ENCODE data around the gene PBRM1. TPM values are rescaled to one million over a fixed set of nuclear protein-coding genes. Genes with fewer than 3 reads are reported as not detected.
"Not testable (repeated sequence)": the region's sequence is repeated elsewhere in the genome, so short reads cannot be mapped to it uniquely, and the experiment has no call there.

PBRM1 gene
- polyA plus RNA-seq, 3 donors, result 26.1 to 72.9 (median 38.0) TPM

DNA sequence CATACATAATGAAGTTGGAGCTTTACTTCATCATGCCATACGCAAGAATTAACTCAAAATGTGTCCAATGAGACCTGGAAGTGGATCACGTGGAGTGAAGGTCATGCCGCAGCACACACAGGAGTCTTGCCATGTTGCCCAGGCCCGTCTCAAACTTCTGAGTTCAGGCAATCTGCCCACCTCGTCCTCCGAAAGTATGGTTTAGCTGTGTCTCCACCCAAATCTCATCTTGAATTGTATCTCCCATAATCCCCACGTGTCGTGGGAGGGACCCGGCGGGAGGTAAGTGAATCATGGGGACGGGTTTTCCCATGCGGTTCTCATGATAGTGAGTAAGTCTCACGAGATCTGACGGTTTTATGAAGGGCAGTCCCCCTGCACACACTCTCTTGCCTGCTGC lies 45.9 kb upstream of the PBRM1 start:
- Histone ChIP-seq H3K9ac (ENCODE audit: insufficient read depth, low read length, poor library complexity, severe bottlenecking) (no peak overlapping the region), H3K4me3 (replicated peaks in 1 of 3; ENCODE audit: low read depth in 2 of 3, low read length in 3 of 3) (no peak overlapping the region), H3K27me3 (ENCODE audit: control insufficient read depth in 2 of 2, insufficient read depth in 2 of 2, low read length in 2 of 2) (no peaks in the 10 kb centered on the region), H3K4me2 (replicated peaks; ENCODE audit: extremely low read depth, low read length, poor library complexity, severe bottlenecking) (no peak overlapping the region), H3K4me1 (ENCODE audit: control insufficient read depth in 1 of 2, insufficient read depth in 2 of 2, low read length in 2 of 2) (peaks cover 2 to 9% of the 10 kb centered on the region in 2 donors), H3K79me2 (ENCODE audit: insufficient read depth, low read length) (no peaks in the 10 kb centered on the region), H3K36me3 (replicated peaks in 1 of 2; ENCODE audit: control insufficient read depth in 1 of 2, insufficient read depth in 2 of 2, low read length in 2 of 2) (peaks cover 44 to 90% of the 10 kb centered on the region in 2 donors), H3K27ac (ENCODE audit: low read depth in 1 of 2, low read length in 2 of 2) (no peak overlapping the region), H2AFZ (ENCODE audit: insufficient read depth, low read depth, low read length, poor library complexity, severe bottlenecking) (no peak overlapping the region), H4K20me1 (ENCODE audit: insufficient read depth, low read length) (no peaks in the 10 kb centered on the region), H3K9me3 (replicated peaks in 1 of 2; ENCODE audit: control insufficient read depth in 1 of 2, insufficient read depth in 1 of 2, low read length in 2 of 2) (peaks cover 26 to 47% of the 10 kb centered on the region in 2 donors)
- peaks cover 21 to 51% (median 38%) of the 10 kb centered on the region in 7 donors for H3K9me3 Mint-ChIP-seq
- TF ChIP-seq, protein P1, sequence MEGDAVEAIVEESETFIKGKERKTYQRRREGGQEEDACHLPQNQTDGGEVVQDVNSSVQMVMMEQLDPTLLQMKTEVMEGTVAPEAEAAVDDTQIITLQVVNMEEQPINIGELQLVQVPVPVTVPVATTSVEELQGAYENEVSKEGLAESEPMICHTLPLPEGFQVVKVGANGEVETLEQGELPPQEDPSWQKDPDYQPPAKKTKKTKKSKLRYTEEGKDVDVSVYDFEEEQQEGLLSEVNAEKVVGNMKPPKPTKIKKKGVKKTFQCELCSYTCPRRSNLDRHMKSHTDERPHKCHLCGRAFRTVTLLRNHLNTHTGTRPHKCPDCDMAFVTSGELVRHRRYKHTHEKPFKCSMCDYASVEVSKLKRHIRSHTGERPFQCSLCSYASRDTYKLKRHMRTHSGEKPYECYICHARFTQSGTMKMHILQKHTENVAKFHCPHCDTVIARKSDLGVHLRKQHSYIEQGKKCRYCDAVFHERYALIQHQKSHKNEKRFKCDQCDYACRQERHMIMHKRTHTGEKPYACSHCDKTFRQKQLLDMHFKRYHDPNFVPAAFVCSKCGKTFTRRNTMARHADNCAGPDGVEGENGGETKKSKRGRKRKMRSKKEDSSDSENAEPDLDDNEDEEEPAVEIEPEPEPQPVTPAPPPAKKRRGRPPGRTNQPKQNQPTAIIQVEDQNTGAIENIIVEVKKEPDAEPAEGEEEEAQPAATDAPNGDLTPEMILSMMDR (IDR thresholded peaks at IDR 0.05), result no peak
- peaks cover 75 to 91% of the 10 kb centered on the region in 2 donors for H3K36me3 Mint-ChIP-seq
- intact Hi-C loops (cut with micrococcal nuclease), result no loop called here
- H3K27ac Mint-ChIP-seq, result peak overlapping the region in 2 of 7 donors; percentile 22 to 32
- H3K4me1 Mint-ChIP-seq, result peaks cover 15% of the 10 kb centered on the region
- no peaks in the 10 kb centered on the region for H3K27me3 Mint-ChIP-seq (ENCODE audit: low read depth in 3 of 3)
- 90% methylated on average over 9 of the region's 14 CpGs for WGBS (ENCODE audit: insufficient coverage)
- no peak overlapping the region for H3K4me3 Mint-ChIP-seq
- DNase-seq, result no peak

DNA sequence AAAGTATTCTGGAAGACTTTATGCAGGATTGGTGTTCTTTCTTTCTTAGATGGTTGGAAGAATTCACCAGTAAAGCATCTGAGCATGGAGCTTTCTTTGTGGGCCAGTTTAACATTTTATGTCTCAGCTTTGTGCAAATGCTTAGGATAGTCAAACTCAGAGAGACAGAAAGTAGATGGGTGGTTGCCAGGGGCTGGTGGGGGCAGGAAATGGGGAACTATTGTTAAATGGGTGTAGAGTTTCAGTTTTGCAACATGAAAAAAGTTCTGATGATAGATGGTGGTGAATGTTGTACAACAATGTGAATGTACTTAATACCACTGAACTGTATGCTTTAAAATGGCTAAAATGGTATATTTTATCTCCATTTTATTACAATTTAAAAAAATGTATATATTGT lies 45.0 kb upstream of the PBRM1 start:
- Histone ChIP-seq H3K27me3 (ENCODE audit: control insufficient read depth in 2 of 2, insufficient read depth in 2 of 2, low read length in 2 of 2) (no peaks in the 10 kb centered on the region), H3K4me2 (replicated peaks; ENCODE audit: extremely low read depth, low read length, poor library complexity, severe bottlenecking) (no peak overlapping the region), H4K20me1 (ENCODE audit: insufficient read depth, low read length) (no peaks in the 10 kb centered on the region), H3K9ac (ENCODE audit: insufficient read depth, low read length, poor library complexity, severe bottlenecking) (no peak overlapping the region), H3K27ac (ENCODE audit: low read depth in 1 of 2, low read length in 2 of 2) (peak overlapping the region in 1 of 2 donors; percentile 32), H3K4me1 (ENCODE audit: control insufficient read depth in 1 of 2, insufficient read depth in 2 of 2, low read length in 2 of 2) (peaks cover 2 to 9% of the 10 kb centered on the region in 2 donors), H3K79me2 (ENCODE audit: insufficient read depth, low read length) (no peaks in the 10 kb centered on the region), H3K4me3 (replicated peaks in 1 of 3; ENCODE audit: low read depth in 2 of 3, low read length in 3 of 3) (no peak overlapping the region), H3K36me3 (replicated peaks in 1 of 2; ENCODE audit: control insufficient read depth in 1 of 2, insufficient read depth in 2 of 2, low read length in 2 of 2) (peaks cover 37 to 81% of the 10 kb centered on the region in 2 donors), H2AFZ (ENCODE audit: insufficient read depth, low read depth, low read length, poor library complexity, severe bottlenecking) (no peak overlapping the region), H3K9me3 (replicated peaks in 1 of 2; ENCODE audit: control insufficient read depth in 1 of 2, insufficient read depth in 1 of 2, low read length in 2 of 2) (peaks cover 26 to 47% of the 10 kb centered on the region in 2 donors)
- peaks cover 68 to 85% of the 10 kb centered on the region in 2 donors for H3K36me3 Mint-ChIP-seq
- intact Hi-C loops (cut with micrococcal nuclease), result no loop called here
- peaks cover 15% of the 10 kb centered on the region for H3K4me1 Mint-ChIP-seq
- peaks cover 21 to 51% (median 38%) of the 10 kb centered on the region in 7 donors for H3K9me3 Mint-ChIP-seq
- TF ChIP-seq, protein P1 (IDR thresholded peaks at IDR 0.05), result no peak
- H3K27ac Mint-ChIP-seq, result peak overlapping the region in 4 of 7 donors; percentile 13 to 79 (median 44)
- no peaks in the 10 kb centered on the region for H3K27me3 Mint-ChIP-seq (ENCODE audit: low read depth in 3 of 3)
- no peak for DNase-seq
- H3K4me3 Mint-ChIP-seq, result no peak overlapping the region

DNA sequence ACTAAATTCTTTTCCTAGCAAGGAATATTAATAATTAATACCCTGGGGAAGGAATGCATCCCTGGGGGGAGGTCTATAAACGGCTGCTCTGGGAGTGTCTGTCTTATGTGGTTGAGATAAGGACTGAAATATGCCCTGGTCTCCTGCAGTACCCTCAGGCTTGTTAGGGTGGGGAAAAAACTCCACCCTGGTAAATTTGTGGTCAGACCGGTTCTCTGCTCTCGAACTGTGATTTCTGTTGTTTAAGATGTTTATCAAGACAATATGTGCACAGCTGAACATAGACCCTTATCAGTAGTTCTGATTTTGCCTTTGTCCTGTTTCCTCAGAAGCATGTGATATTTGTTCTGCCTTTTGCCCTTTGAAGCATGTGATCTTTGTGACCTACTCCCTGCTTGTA lies 43.0 kb upstream of the PBRM1 start:
- H3K79me2 ChIP-seq (ENCODE audit: insufficient read depth, low read length); H3K27ac Mint-ChIP-seq; H3K4me1 ChIP-seq (ENCODE audit: control insufficient read depth in 1 of 2, insufficient read depth in 2 of 2, low read length in 2 of 2); H3K27ac ChIP-seq (ENCODE audit: low read depth in 1 of 2, low read length in 2 of 2); H3K9ac ChIP-seq (ENCODE audit: insufficient read depth, low read length, poor library complexity, severe bottlenecking); H3K4me3 ChIP-seq (replicated peaks in 1 of 3; ENCODE audit: low read depth in 2 of 3, low read length in 3 of 3); H3K4me2 ChIP-seq (replicated peaks; ENCODE audit: extremely low read depth, low read length, poor library complexity, severe bottlenecking); H3K27me3 Mint-ChIP-seq (ENCODE audit: low read depth in 3 of 3); H3K4me3 Mint-ChIP-seq; DNase-seq; H3K27me3 ChIP-seq (ENCODE audit: control insufficient read depth in 2 of 2, insufficient read depth in 2 of 2, low read length in 2 of 2); intact Hi-C loops (cut with micrococcal nuclease); H2AFZ ChIP-seq (ENCODE audit: insufficient read depth, low read depth, low read length, poor library complexity, severe bottlenecking); H4K20me1 ChIP-seq (ENCODE audit: insufficient read depth, low read length): not testable (repeated sequence)
- Mint-ChIP-seq H3K4me1 (peaks cover 19% of the 10 kb centered on the region), H3K36me3 (peaks cover 52 to 74% of the 10 kb centered on the region in 2 donors), H3K9me3 (peaks cover 17 to 41% (median 32%) of the 10 kb centered on the region in 7 donors)
- H3K9me3 ChIP-seq (replicated peaks in 1 of 2; ENCODE audit: control insufficient read depth in 1 of 2, insufficient read depth in 1 of 2, low read length in 2 of 2), result peaks cover 26 to 43% of the 10 kb centered on the region in 2 donors
- no CpG with 5 or more reads among the region's 3 CpGs for WGBS (ENCODE audit: insufficient coverage)
- peaks cover 22 to 62% of the 10 kb centered on the region in 2 donors for H3K36me3 ChIP-seq (replicated peaks in 1 of 2; ENCODE audit: control insufficient read depth in 1 of 2, insufficient read depth in 2 of 2, low read length in 2 of 2)
